CD4-positive, alpha-beta T cell treated with Interferon alpha-2 for 1 hour (primary cell): Measurements from ENCODE around the gene RBM15B.
"Not testable (repeated sequence)": the region's sequence is repeated elsewhere in the genome, so short reads cannot be mapped to it uniquely, and the experiment has no call there.

ENCODE experiments used
- DNase-seq, 2 donors: peaks; one replicate each; pipeline ENCODE4 v3.0.0-alpha.2; 2020 to 2022

Gene RBM15B

DNA sequence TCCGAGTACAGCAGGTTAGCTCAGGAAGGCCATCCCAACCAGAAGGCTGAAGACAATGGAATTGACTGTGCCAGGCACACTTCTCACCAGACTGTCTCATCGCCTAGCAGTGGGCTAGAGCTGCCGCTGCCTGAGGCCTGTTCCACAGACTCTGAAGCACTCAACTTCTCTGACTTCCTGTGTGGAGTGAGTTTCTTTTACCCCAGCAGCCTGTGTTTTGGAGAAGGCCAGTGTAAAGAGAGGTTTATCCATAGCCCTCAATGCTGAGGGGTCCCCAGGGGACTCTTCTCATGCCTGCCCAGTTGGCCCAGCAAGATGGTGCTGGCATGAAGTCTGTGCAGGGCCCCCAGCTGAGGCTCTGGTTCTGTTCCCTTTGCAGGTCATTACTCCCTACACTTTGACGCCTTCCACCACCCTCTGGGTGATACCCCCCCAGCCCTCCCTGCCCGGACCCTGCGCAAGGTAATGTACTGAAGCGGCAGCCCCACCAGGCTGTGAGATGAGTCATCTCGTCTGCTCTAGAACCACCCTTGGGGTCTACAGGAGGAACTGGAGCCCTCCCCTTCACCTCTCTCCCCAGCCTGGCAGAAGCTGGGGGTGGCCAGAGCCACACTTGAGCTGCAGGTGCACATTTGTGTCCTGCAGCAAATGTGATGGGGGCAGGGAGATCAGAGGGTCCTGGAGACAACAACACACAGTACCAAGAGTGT, 11.2 kb upstream of the RBM15B start:
- DNase-seq: no peak

DNA sequence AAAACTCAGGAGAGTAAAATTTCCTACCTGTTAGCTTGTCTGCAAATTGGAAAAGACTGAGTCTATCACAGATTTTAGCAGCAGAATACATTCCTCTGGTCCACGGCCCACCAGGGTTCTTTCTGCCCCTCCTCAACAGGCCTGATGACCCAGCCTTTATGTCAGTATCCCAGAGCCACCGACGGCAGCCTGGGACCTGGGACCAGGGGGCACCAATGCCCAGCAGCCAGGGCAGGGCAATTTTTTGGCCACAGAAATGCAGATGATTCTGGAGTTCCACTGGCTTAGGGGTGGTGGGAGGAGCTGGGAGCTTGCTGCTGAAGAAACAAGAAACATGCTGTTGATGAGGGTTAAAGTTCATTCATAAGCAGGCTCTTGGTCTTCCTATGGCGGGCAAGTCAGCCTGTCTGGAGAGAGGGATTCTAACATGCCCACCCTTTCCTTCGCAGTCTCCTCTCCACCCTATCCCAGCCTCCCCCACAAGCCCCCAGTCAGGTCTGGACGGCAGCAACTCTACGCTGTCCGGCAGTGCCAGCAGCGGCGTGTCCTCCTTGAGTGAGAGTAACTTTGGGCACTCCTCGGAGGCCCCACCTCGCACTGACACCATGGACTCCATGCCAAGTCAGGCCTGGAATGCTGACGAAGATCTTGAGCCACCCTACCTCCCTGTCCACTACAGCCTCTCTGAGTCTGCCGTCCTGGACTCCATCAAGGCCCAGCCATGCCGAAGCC, 10.3 kb upstream of the RBM15B start:
- no peak for DNase-seq

DNA sequence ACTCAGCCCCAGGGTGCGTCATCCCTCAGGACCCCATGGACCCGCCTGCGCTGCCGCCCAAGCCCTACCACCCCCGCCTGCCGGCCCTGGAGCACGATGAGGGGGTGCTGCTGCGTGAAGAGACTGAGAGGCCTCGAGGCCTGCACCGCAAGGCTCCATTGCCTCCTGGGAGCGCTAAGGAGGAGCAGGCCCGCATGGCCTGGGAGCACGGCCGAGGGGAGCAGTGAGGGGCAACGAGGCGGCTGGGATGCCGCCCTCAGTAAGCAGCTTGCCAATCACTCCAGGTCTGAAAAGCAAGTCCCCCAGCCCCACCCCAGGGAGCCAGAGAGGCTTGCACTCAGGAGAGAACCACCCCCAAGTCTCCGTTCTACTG, 9.8 kb upstream of the RBM15B start:
- DNase-seq: no peak

DNA sequence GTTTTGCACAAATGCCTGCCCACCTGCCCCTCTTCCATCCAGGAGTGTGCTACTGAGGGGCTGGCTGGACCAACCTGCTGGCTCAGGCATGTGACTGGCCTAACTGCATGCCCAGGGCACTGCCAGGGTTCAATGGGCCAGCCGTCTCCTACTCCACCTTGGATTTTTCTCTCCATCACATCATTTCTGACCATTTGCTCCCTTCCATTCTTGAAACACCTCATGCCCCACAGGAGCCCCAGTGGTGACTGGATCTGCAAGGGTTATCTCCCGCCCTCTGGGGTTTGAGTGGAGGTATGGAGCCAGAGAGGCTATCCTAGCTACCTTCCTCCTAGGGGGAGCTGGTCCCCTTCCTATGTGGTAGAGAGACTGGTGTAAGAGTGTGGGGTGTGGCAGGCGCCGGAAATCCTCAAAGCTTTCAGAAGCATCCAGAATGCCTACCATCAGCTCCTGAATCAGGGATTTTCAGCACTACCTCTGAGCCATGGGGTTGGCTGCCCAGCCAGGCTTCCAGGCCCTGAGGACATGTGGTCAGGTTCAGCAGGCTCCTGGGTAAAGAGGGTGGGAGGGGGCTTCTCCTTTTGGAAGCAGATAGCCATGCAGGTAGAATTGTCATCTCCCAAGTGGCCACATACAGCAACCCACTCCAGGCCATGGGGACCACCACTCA, 8.9 kb upstream of the RBM15B start:
- DNase-seq: no peak

DNA sequence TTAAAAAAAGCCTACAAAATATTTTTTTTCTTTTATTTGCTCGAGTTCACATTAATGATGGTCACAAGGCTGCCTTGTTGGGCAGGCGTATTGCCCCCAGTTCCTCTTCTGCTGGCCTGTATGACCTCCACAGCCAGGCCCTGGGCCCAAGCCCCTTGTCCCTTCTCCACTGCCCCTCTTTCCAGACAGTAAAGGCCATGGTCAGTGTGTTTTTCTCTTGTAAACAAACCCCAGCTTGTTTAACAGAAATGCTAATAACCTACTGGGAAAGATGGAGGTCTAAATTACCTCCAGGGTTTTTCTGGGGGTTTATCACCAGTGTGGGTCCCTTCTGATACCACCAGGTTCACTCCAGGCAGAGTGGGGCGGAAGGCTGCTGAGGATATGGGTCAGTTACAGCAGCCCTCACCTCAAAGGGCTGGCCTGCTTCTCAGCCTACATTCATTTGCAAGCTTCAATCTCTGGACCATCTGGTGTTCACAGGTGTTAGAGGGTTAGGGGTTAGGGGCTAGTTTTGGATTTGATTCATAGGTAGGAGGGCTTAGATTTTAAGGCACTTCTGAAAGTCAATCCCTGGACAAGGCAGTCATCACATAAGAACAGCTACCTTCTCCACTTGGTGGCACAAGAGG, 8.0 kb upstream of the RBM15B start:
- no peak for DNase-seq

DNA sequence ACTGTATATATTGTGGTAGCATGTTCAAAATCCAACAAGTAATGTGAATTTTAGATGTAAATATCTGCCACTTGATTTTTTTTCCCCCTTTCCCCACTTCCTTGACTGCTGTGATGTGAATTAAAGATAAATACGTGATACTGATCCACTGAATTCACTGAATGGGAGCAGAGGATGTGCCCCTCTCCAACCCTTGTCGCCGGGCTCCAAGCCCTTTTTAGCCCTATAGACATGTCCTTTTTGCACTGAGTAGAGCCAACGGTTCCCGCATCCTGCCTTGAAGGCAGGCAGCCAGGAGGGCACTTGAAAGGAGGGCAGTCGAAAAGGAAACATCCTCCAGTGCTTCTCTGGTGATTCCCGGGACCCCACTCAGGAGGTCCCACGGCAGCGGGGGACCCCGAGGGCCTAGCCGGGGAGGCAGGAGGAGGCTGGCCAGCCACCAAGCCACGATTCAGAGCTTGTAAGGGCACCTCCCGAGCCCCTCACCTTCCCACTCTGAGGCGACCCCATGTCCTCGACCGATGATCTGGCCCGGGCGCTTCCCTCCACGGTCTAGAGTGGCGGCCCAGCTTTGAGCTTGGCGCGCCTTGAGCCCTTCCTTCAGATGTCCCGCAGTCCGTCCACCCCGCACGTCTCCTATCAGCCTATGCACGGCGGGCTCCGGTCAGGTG, 6.9 kb upstream of the RBM15B start:
- no peak for DNase-seq

DNA sequence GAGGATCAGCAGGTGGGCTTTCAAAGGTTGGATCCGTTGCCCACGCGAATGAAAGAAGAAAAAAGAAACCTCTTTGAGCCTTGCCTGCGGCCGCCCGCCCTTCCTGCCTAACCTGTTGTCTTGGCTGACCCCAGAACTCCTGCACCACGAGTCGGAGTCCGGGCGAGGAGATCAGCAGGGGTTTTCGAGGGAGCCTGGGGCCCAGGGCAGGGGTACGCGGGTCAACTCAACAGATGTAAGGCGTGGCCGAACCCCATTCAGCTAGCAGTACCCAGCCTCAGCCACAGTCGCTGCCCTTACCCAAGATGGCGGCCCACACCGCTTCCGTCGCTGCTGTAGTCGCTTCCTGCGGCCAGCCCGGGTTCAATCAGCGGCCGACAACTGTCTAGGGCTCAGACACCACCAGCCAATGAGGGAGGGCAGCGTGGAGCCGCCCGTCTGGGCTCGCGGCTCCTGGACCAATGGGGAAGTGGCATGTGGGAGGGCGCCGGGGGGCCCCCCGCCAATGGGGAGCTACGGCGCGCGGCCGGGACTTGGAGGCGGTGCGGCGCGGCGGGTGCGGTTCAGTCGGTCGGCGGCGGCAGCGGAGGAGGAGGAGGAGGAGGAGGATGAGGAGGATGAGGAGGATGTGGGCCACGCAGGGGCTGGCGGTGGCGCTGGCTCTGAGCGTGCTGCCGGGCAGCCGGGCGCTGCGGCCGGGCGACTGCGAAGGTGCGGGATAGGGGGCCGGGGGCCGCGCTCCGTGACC, 6.2 kb upstream of the RBM15B start, which contains the start of gene MANF:
MANF (plus strand) TSS at position 566 of the 748 bp plus-strand sequence; CDS start at position 618, 52 bp downstream.
- peak; percentile 98 for DNase-seq

DNA sequence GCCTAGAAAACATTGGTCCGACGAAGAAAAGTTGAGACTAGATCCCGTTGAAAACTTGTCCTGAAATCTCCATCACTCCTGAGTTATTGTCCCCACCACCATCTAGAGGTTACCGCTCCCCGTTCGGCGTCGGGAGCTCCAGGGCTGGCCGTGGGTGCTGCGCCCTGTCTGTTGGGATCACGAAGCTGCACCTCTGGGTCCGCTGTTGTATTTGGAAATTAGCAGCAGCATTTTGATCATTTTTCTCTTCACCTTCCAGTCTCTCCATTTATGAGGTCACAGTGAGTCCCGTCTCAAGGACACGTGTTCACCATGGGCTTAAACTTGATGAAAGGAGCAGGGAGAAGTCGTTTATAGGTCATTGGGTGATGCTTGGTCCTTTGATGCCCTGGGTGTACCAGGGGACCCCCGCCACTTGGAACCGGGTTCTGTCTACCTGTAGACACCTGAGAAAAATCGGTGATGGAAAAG, 5.4 kb upstream of the RBM15B start:
- DNase-seq: no peak

DNA sequence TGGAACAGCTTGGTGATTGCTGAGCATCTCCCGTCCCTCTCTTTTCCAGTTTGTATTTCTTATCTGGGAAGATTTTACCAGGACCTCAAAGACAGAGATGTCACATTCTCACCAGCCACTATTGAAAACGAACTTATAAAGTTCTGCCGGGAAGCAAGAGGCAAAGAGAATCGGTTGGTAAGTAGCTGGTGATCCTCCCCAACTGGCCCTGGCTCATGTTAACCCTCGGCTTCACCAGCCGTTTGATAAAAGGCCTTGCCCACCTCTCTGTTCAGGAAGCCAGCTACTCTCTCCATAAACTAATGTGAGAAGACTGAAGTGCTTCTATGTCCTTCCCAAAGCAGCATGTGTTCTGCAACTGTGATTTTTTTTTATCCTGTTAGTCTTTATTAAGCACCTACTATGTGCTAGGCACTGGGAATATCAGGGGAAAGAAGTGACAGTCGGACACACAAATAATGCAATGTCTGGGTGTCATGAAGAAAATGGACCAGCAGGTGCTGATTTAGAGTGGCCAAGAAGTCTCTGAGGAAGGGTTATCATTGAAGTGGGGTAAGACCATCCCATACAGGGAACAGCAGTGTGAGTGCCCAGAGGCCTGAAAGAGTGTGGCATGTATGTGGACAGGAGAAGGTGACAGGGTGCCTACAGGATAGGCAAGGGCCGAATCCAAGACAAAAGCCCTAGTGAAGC, 4.8 kb upstream of the RBM15B start:
- DNase-seq: no peak

DNA sequence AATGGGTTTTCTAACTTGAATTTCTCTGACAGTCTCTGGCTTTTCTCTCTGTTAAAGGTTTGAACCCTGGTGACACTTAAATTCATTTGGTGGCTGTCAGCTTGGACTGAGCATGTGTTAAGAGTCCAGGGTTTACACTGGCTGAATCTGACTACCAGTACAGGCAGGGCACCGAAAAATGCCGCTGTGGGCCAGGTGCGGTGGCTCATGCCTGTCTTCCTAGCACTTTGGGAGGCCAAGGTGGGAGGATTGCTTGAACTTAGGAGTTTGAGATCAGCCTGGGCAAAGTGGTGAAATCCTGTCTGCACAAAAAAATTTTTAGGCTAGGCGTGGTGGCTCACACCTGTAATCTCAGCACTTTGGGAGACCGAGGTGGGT, 4.2 kb upstream of the RBM15B start:
- DNase-seq: no peak

DNA sequence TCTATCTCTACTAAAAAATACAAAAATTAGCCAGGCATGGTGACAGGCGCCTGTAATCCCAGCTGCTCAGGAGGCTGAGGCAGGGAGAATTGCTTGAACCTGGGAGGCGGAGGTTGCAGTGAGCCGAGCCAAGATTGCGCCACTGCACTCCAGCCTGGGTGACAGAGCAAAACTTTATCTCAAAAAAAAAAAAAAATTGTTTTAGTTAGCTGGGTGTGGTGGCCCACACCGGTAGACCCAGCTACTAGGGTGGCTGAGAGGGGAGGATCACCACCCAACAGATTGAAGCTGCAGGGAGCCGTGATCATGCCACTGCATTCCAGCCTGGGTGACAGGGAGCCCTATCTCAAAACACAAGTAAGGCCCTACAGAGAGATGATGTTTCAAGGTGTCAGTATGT, 3.8 kb upstream of the RBM15B start:
- DNase-seq: not testable (repeated sequence)

DNA sequence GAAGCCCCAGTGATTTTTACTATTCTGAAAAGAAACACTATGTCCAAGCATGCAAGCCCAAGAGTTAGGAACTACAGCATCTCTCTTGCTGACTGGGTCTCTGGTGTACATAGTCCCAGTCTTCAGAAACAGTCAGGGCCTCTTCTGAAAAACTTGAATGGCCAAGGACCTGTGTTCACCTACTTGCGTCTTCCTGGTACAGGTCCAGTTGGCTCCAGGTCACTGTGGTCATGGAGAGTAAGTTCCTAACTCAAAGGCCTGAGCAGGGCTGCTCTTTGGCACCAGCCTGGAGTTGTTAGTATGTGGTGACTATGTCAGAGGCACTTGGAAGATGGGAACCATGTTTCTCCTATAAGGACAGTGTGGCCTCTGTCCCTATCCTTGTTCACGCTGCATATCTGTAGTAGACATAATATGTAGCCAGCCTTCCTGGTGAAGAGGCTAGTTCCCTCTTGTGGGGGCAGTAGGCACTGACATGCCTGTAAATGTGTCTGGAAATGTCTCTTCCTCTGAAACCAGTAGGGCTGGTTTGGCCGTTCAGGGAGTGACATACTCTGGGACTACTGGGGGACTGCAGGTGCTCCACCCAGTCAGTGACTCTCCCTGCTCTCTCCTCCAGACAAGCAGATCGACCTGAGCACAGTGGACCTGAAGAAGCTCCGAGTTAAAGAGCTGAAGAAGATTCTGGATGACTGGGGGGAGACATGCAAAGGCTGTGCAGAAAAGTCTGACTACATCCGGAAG, 2.6 kb upstream of the RBM15B start:
- no peak for DNase-seq

DNA sequence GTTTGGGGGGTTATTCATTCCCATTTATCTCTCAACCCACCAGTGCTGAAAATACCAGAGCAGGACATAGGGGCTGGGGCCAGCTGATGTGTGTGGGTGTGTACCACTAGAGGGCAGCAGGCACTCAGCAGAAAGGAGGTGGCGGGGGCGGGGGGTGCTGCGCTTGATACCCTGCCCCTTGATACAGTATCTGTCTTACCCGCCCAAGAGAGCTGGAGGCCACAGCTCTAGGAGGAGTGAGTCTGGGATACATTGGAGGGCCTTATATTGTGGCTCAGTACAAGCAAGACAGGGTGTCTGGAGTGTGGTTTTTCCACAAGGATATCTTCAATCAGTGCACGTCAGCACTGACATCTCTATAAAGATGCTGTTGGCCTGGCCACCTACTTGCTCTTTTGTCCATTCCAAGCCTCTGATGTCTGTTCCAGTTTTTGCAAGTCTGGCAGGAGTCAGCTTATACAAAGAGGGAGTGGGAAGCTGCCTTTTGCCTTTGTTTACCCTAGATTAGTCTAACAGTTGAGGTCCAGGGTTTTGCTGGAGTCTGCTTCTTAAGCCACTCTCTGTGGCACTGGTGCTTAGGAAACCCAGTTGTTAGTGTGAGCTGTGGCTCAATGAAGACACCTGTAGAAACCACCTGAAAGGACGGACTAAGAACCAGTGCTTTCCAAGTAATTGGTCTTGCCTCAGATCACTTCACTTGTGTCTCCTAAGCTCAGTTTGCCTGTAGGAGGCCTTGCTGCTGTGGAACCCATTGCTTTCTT, 1.5 kb upstream of the RBM15B start:
- peak; percentile 56 to 72 for DNase-seq

DNA sequence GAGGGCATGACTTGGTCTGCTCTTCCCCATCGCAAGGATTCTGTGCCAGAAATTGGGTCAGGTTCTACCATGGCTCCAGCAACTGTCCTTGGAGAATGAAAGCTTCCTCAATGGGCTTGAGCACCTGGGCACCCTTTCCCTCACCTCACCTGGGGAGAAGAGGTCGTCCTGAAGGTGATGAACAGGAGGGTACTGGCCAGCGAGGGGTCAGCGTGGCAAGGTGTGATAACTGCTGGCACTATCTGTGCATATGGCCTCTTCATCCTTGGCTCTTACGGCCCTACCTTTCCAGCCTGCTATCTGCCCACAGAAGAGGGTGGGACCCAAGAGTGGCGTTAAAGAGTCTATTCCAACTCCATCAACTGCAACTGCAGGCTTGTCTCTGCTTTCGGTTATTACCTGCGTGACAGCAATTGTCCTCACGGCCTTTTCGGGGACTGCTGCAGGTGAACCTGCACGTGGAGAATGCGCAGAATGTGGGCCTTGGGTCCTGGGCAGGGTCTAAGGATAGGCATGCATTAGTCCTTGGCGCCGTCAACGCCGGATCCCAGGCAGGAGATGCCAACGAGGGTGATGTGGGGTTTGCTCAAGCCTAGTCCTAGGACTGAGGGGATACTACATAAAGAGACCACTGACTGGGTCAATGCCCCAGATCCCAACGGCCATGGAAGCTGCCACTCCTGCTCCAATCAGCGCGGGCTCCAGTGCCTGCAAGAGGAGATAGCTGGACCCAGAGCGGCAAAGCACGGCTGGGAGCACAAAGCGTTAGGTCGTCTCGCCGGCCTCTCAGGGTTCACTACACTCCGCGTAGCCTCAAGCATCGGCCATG, 625 bp upstream of the RBM15B start:
- no peak for DNase-seq

DNA sequence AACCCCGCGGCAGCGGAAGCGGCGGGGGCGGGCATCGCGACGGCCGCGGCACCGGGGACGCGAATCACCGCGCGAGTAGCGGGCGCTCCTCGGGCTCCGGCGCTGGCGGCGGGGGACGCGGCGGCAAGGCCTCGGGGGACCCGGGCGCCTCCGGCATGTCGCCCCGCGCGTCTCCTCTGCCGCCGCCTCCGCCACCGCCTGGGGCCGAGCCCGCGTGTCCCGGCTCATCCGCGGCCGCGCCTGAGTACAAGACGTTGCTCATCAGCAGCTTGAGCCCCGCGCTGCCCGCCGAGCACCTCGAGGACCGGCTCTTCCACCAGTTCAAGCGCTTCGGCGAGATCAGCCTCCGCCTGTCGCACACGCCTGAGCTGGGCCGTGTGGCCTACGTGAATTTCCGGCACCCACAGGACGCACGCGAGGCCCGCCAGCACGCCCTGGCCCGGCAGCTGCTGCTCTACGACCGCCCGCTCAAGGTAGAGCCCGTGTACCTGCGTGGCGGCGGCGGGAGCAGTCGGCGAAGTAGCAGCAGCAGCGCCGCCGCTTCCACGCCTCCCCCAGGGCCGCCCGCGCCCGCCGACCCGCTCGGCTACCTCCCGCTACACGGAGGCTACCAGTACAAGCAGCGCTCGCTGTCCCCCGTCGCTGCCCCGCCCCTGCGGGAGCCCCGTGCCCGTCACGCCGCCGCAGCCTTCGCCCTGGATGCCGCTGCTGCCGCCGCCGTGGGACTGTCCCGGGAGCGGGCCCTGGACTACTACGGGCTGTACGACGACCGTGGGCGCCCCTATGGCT, 675 bp downstream of the RBM15B start:
- peak; percentile 42 to 60 for DNase-seq

DNA sequence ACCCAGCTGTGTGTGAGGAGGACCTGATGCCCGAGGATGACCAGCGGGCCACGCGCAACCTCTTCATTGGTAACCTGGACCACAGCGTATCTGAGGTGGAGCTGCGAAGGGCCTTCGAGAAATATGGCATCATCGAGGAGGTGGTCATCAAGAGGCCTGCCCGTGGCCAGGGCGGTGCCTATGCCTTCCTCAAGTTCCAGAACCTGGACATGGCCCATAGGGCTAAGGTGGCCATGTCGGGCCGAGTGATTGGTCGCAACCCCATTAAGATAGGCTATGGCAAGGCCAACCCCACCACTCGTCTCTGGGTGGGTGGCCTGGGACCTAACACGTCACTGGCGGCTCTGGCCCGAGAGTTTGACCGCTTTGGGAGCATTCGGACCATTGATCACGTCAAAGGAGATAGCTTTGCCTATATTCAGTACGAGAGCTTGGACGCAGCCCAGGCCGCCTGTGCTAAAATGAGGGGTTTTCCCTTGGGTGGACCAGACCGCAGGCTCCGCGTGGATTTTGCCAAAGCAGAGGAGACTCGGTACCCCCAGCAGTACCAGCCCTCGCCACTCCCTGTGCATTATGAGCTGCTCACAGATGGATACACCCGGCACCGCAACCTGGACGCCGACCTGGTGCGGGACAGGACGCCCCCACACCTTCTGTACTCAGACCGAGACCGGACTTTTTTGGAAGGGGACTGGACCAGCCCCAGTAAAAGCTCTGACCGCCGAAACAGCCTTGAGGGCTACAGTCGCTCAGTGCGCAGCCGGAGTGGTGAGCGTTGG, 1.5 kb downstream of the RBM15B start:
- DNase-seq: no peak

DNA sequence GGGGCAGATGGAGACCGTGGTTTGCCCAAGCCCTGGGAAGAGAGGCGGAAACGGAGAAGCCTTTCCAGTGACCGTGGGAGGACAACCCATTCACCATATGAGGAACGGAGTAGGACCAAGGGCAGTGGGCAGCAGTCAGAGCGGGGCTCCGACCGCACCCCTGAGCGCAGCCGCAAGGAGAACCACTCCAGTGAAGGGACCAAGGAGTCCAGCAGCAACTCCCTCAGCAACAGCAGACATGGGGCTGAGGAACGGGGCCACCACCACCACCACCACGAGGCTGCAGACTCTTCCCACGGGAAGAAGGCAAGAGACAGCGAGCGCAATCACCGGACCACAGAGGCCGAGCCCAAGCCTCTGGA, 2.0 kb downstream of the RBM15B start:
- no peak for DNase-seq
